Measurements from ENCODE around the gene THRB.

GRCh38 chr3:24480497-24480896 is 14.2 kb downstream of the THRB start:
- no peak for TF ChIP-seq CTCF (IDR thresholded peaks at IDR 0.05; ENCODE audit: insufficient read depth, low read length, poor library complexity, severe bottlenecking)
- no peak for TF ChIP-seq EZH2phosphoT487 (conservative IDR thresholded peaks at IDR 0.05; ENCODE audit: low read length)

All from SU-DHL-6 (cell line).